ENCODE measurements around the gene P3H2.

Gene P3H2

GRCh38 chr3:190125436-190126068 lies 4.9 kb upstream of the P3H2 start:
- DNase-seq: no peak

GRCh38 chr3:190124067-190124466 lies 3.4 kb upstream of the P3H2 start:
- DNase-seq: no peak

GRCh38 chr3:190122198-190122771 lies 1.6 kb upstream of the P3H2 start:
- no peak for DNase-seq

- DNase-seq: no peak
Observed at GRCh38 chr3:190121383-190121782, 686 bp upstream of the P3H2 start.

GRCh38 chr3:190121061-190121377 lies 322 bp upstream of the P3H2 start:
- no peak for DNase-seq

GRCh38 chr3:190119461-190120268 lies 1.0 kb downstream of the P3H2 start:
- no peak for DNase-seq

GRCh38 chr3:190118438-190118837 lies 2.3 kb downstream of the P3H2 start:
- DNase-seq: no peak

- DNase-seq: no peak
Observed at GRCh38 chr3:190117981-190118380, 2.7 kb downstream of the P3H2 start.

GRCh38 chr3:190116551-190117067 lies 4.1 kb downstream of the P3H2 start:
- no peak for DNase-seq

GRCh38 chr3:190110826-190111225 lies 9.9 kb downstream of the P3H2 start:
- no peak for DNase-seq

GRCh38 chr3:190109441-190109840 lies 11.3 kb downstream of the P3H2 start:
- no peak for DNase-seq

- DNase-seq: no peak
Observed at GRCh38 chr3:190108804-190109203, 11.9 kb downstream of the P3H2 start.

GRCh38 chr3:190105876-190106275 lies 14.8 kb downstream of the P3H2 start:
- no peak for DNase-seq

- DNase-seq: no peak
Observed at GRCh38 chr3:190101320-190102011, 19.2 kb downstream of the P3H2 start.

GRCh38 chr3:190099099-190099498 lies 21.6 kb downstream of the P3H2 start:
- no peak for DNase-seq

- no peak for DNase-seq
Observed at GRCh38 chr3:190097617-190098016, 23.1 kb downstream of the P3H2 start.

- no peak for DNase-seq
Observed at GRCh38 chr3:190097025-190097424, 23.7 kb downstream of the P3H2 start.

GRCh38 chr3:190096345-190096744 lies 24.4 kb downstream of the P3H2 start:
- DNase-seq: no peak

GRCh38 chr3:190094160-190094718 lies 26.5 kb downstream of the P3H2 start:
- DNase-seq: no peak

- no peak for DNase-seq
Observed at GRCh38 chr3:190092250-190092649, 28.4 kb downstream of the P3H2 start.

- no peak for DNase-seq
Observed at GRCh38 chr3:190089711-190090110, 31.0 kb downstream of the P3H2 start.

- DNase-seq: no peak
Observed at GRCh38 chr3:190088890-190089289, 31.8 kb downstream of the P3H2 start.

GRCh38 chr3:190086191-190086590 lies 34.5 kb downstream of the P3H2 start:
- no peak for DNase-seq

Measured in activated CD4-positive, CD25-positive, alpha-beta regulatory T cell (primary cell).